HepG2 (cell line): Measurements from ENCODE around the gene SMIM14. TPM values are rescaled to one million over a fixed set of nuclear protein-coding genes. Genes with fewer than 3 reads are reported as not detected.

ENCODE experiments used
- AGO1 ChIP-seq: fragments of 200-400 bp; formaldehyde crosslinking; IDR thresholded peaks from 2 replicates; pipeline ENCODE4 v1.6.1; 2017; ENCODE audit warnings: mild to moderate bottlenecking, low read depth, low read length, moderate library complexity; ENCODE audit not compliant: poor library complexity, severe bottlenecking
- ARNT ChIP-seq: fragments of 450-650 bp; IDR thresholded peaks from 2 replicates; pipeline ENCODE4 v1.6.1; 2017
- ARNTL ChIP-seq: sonication (generic); formaldehyde crosslinking; IDR thresholded peaks from 2 replicates; pipeline ENCODE4 v1.4.0; 2020; ENCODE audit warnings: mild to moderate bottlenecking, missing genetic modification reagents
- CAMTA2 ChIP-seq: sonication (generic); formaldehyde crosslinking; IDR thresholded peaks from 2 replicates; pipeline ENCODE4 v1.4.0; 2020; ENCODE audit warnings: mild to moderate bottlenecking, missing genetic modification reagents, borderline replicate concordance
- DNMT3B ChIP-seq: conservative IDR thresholded peaks from 2 replicates; pipeline ENCODE4 v1.6.1; 2016; ENCODE audit warnings: missing biosample characterization, control low read depth
- GATAD2A ChIP-seq: IDR thresholded peaks from 2 replicates; pipeline ENCODE4 v1.6.1; 2016
- HDAC6 ChIP-seq: fragments of 200-600 bp; sonication (generic); IDR thresholded peaks from 2 replicates; pipeline ENCODE4 v1.7.0; 2017; ENCODE audit warnings: mild to moderate bottlenecking, antibody characterized with exemption, low read length, low read depth
- KLF16 ChIP-seq, 2 experiments: sonication (generic) in 1 of 2; formaldehyde crosslinking in 1 of 2; IDR thresholded peaks; 2 replicates each; pipeline versions ENCODE4 v1.6.1 to v1.8.0; 2016 to 2023; ENCODE audit warnings: missing genetic modification reagents in 2 of 2, missing compliant biosample characterization in 1 of 2
- MAZ ChIP-seq, 2 experiments: sonication (generic) in 1 of 2; formaldehyde crosslinking in 1 of 2; IDR thresholded peaks; 2 replicates each; pipeline versions ENCODE4 v1.5.0 to v1.6.1; 2012 to 2020; ENCODE audit warnings: low read depth in 2 of 2, mild to moderate bottlenecking in 2 of 2, borderline replicate concordance in 1 of 2, improper control_type of control experiment in 1 of 2, low read length in 1 of 2, missing genetic modification reagents in 1 of 2, moderate library complexity in 1 of 2
- NBN ChIP-seq: fragments of 450-650 bp; conservative IDR thresholded peaks from 2 replicates; pipeline ENCODE4 v1.6.1; 2017
- NFE2L1 ChIP-seq: sonication (generic); formaldehyde crosslinking; IDR thresholded peaks from 2 replicates; pipeline ENCODE4 v1.4.0; 2020; ENCODE audit warnings: missing genetic modification reagents, mild to moderate bottlenecking, borderline replicate concordance
- NFRKB ChIP-seq: fragments of 450-650 bp; IDR thresholded peaks from 2 replicates; pipeline ENCODE4 v1.6.1; 2017
- RAD21 ChIP-seq: fragments of 450-650 bp; formaldehyde crosslinking; IDR thresholded peaks from 2 replicates; pipeline ENCODE4 v1.5.0; 2020; ENCODE audit warnings: mild to moderate bottlenecking
- SALL1 ChIP-seq: sonication (generic); formaldehyde crosslinking; IDR thresholded peaks from 2 replicates; pipeline ENCODE4 v1.8.0; 2022; ENCODE audit warnings: mild to moderate bottlenecking, missing genetic modification reagents
- SATB2 ChIP-seq: sonication (generic); formaldehyde crosslinking; IDR thresholded peaks from 2 replicates; pipeline ENCODE4 v1.5.0; 2020; ENCODE audit warnings: missing genetic modification reagents
- TAF1 ChIP-seq: sonication (generic); formaldehyde crosslinking; IDR thresholded peaks from 2 replicates; pipeline ENCODE4 v1.4.0; 2020; ENCODE audit warnings: missing genetic modification reagents
- ZBTB20 ChIP-seq: sonication (generic); formaldehyde crosslinking; IDR thresholded peaks from 2 replicates; pipeline ENCODE4 v1.8.1; 2023; ENCODE audit warnings: missing genetic modification reagents, low read depth, mild to moderate bottlenecking, borderline replicate concordance
- ZNF282 ChIP-seq: fragments of 450-650 bp; IDR thresholded peaks from 2 replicates; pipeline ENCODE4 v1.6.1; 2018; ENCODE audit not compliant: partially characterized antibody
- ZNF773 ChIP-seq: sonication (generic); formaldehyde crosslinking; IDR thresholded peaks from 2 replicates; pipeline ENCODE4 v1.4.0; 2020; ENCODE audit warnings: missing genetic modification reagents, borderline replicate concordance
- polyA plus RNA-seq, 8 experiments: library from polyadenylated mRNA; depleted of rRNA in 3 of 8; stranded (reverse) in 7 of 8; unstranded in 1 of 8; fragments of >200 nt; fragmentation: Illumina TruSeq in 4 of 8; extraction: Trizol in 4 of 8; gene quantifications; 2 replicates each; pipeline versions ENCODE4 v1.2.1 to v1.2.3, GENCODE V29; 2011 to 2016; ENCODE audit warnings: low read depth in 4 of 8, missing spikeins in 1 of 8, mixed read lengths in 1 of 8; ENCODE audit not compliant: insufficient read depth in 1 of 8
- total RNA-seq, 5 experiments: library from RNA; depleted of rRNA; stranded (reverse); fragments of >200 nt; fragmentation: Illumina TruSeq; extraction: Trizol; gene quantifications; 2 replicates each; pipeline ENCODE4 v1.2.3, GENCODE V29; 2016; ENCODE audit warnings: low read depth in 1 of 5
- TF ChIP-seq, protein P1 (sequence below): sonication (generic); formaldehyde crosslinking; IDR thresholded peaks from 2 replicates; pipeline ENCODE4 v1.5.0; 2020; ENCODE audit warnings: mild to moderate bottlenecking, missing genetic modification reagents
- TF ChIP-seq, protein P2 (sequence below): sonication (generic); formaldehyde crosslinking; IDR thresholded peaks from 2 replicates; pipeline ENCODE4 v1.4.0; 2020; ENCODE audit warnings: mild to moderate bottlenecking, missing genetic modification reagents
- TF ChIP-seq, protein P3 (sequence below): sonication (generic); formaldehyde crosslinking; IDR thresholded peaks from 2 replicates; pipeline ENCODE4 v1.8.1; 2023; ENCODE audit warnings: mild to moderate bottlenecking, inconsistent platforms, moderate library complexity, missing genetic modification reagents, borderline replicate concordance
- TF ChIP-seq, protein P4 (sequence below): sonication (generic); formaldehyde crosslinking; IDR thresholded peaks from 2 replicates; pipeline ENCODE4 v1.8.0; 2022; ENCODE audit warnings: mild to moderate bottlenecking, missing genetic modification reagents, borderline replicate concordance
- TF ChIP-seq, protein P5 (sequence below): sonication (generic); formaldehyde crosslinking; IDR thresholded peaks from 2 replicates; pipeline ENCODE4 v1.8.1; 2023; ENCODE audit warnings: missing genetic modification reagents, inconsistent platforms, borderline replicate concordance

SMIM14 gene
- total and polyA plus RNA-seq, 2 of the 13 experiments (the other 11 are each of a cell fraction or from before 2014, with no cell fraction given) = 16.3 to 28.1 TPM

DNA sequence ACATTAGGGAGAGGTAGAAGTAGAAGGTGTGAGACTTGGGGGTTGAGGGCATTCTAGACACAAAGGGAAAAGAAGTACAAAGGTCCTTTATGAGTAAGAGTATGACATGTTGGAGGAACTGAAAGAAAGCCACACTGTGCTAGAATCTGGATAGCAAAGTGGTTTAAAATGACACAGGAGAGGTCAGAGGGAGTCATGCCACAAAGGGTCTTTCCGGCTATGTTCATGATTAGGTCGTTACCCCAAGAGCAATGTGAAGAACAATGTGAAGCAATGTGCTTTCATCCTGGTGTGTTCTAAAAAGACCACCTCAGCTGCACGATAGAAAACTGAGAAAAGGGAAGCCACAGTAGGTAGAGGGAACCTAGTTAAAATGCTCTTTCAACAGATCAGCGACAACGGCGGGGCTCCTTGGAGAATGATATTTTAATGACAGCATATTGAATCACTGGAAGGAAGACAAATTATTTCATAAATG lies 29.2 kb downstream of the SMIM14 start (continued):
- TF ChIP-seq, protein P1, sequence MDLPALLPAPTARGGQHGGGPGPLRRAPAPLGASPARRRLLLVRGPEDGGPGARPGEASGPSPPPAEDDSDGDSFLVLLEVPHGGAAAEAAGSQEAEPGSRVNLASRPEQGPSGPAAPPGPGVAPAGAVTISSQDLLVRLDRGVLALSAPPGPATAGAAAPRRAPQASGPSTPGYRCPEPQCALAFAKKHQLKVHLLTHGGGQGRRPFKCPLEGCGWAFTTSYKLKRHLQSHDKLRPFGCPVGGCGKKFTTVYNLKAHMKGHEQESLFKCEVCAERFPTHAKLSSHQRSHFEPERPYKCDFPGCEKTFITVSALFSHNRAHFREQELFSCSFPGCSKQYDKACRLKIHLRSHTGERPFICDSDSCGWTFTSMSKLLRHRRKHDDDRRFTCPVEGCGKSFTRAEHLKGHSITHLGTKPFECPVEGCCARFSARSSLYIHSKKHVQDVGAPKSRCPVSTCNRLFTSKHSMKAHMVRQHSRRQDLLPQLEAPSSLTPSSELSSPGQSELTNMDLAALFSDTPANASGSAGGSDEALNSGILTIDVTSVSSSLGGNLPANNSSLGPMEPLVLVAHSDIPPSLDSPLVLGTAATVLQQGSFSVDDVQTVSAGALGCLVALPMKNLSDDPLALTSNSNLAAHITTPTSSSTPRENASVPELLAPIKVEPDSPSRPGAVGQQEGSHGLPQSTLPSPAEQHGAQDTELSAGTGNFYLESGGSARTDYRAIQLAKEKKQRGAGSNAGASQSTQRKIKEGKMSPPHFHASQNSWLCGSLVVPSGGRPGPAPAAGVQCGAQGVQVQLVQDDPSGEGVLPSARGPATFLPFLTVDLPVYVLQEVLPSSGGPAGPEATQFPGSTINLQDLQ (CRISPR knock-in tag) = no peak
- TF ChIP-seq NFE2L1 (CRISPR knock-in tag) = no peak
- no peak for TF ChIP-seq KLF16 (CRISPR knock-in tag; IDR thresholded peaks at IDR 0.05)
- TF ChIP-seq NBN = no peak
- no peak for TF ChIP-seq ARNTL (CRISPR knock-in tag)
- 0 out of 2 replicates have a peak, but pooled peaks have one; percentile 7 for TF ChIP-seq GATAD2A (CRISPR knock-in tag)
- TF ChIP-seq SATB2 = no peak
- TF ChIP-seq RAD21 (CRISPR knock-in tag) = no peak
- TF ChIP-seq ARNT = no peak
- TF ChIP-seq ZNF282 = no peak
- no peak for TF ChIP-seq CAMTA2
- TF ChIP-seq HDAC6 = no peak
- TF ChIP-seq SALL1 (CRISPR knock-in tag) = no peak
- no peak; the same call in 1 of the 2 replicates for TF ChIP-seq TAF1 (CRISPR knock-in tag)
- TF ChIP-seq NFRKB = no peak
- TF ChIP-seq ZBTB20 (CRISPR knock-in tag) = no peak
- TF ChIP-seq AGO1 = no peak
- TF ChIP-seq, protein P2, sequence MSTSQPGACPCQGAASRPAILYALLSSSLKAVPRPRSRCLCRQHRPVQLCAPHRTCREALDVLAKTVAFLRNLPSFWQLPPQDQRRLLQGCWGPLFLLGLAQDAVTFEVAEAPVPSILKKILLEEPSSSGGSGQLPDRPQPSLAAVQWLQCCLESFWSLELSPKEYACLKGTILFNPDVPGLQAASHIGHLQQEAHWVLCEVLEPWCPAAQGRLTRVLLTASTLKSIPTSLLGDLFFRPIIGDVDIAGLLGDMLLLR = no peak
- no peak for TF ChIP-seq ZNF773 (CRISPR knock-in tag)
- no peak for TF ChIP-seq DNMT3B
- TF ChIP-seq, protein P3, sequence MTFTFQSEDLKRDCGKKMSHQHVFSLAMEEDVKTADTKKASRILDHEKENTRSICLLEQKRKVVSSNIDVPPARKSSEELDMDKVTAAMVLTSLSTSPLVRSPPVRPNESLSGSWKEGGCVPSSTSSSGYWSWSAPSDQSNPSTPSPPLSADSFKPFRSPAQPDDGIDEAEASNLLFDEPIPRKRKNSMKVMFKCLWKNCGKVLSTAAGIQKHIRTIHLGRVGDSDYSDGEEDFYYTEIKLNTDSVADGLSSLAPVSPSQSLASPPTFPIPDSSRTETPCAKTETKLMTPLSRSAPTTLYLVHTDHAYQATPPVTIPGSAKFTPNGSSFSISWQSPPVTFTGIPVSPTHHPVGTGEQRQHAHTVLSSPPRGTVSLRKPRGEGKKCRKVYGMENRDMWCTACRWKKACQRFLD (CRISPR knock-in tag) = no peak
- TF ChIP-seq, protein P4, sequence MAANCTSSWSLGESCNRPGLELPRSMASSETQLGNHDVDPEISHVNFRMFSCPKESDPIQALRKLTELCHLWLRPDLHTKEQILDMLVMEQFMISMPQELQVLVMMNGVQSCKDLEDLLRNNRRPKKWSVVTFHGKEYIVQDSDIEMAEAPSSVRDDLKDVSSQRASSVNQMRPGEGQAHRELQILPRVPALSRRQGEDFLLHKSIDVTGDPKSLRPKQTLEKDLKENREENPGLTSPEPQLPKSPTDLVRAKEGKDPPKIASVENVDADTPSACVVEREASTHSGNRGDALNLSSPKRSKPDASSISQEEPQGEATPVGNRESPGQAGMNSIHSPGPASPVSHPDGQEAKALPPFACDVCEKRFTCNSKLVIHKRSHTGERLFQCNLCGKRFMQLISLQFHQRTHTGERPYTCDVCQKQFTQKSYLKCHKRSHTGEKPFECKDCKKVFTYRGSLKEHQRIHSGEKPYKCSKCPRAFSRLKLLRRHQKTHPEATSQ (CRISPR knock-in tag) = no peak
- TF ChIP-seq, protein P5, sequence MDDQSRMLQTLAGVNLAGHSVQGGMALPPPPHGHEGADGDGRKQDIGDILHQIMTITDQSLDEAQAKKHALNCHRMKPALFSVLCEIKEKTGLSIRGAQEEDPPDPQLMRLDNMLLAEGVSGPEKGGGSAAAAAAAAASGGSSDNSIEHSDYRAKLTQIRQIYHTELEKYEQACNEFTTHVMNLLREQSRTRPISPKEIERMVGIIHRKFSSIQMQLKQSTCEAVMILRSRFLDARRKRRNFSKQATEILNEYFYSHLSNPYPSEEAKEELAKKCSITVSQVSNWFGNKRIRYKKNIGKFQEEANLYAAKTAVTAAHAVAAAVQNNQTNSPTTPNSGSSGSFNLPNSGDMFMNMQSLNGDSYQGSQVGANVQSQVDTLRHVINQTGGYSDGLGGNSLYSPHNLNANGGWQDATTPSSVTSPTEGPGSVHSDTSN (CRISPR knock-in tag) = no peak
- TF ChIP-seq MAZ (IDR thresholded peaks at IDR 0.05; ENCODE audit: borderline replicate concordance, low read depth, low read length) = no peak
- TF ChIP-seq MAZ (CRISPR knock-in tag; IDR thresholded peaks at IDR 0.05; ENCODE audit: low read depth) = no peak
